NOMO-1 treated with dmso at 0.1 percent for 144 hours (cell line): ENCODE measurements around the gene PNLIP.

Source experiments
- DNase-seq: peaks from one replicate; lab custom pipeline; 2025; ENCODE audit not compliant: unreplicated experiment; lab: John Stamatoyannopoulos, UW

PNLIP gene

DNA sequence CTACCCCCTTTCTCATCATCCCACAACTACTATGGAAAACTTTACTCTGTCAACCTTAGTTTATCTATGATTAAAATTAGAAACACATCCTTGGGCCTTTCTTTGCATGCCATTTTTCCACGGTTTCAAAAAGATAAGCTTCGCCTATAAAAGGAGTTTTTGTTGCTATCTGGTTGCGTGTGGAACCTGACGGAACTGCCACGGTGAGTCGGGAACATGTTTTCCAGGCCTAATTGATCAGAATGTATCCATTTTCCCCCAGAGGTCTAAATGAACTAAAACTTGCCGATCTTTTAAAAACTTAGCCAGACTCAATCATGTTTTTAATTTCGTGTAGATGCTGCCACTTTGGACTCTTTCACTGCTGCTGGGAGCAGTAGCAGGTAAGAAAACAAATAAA is at the start of gene PNLIP:
PNLIP (plus strand) TSS at position 176 of the 400 bp plus-strand sequence; CDS start at position 338, 162 bp downstream.
- no peak for DNase-seq

DNA sequence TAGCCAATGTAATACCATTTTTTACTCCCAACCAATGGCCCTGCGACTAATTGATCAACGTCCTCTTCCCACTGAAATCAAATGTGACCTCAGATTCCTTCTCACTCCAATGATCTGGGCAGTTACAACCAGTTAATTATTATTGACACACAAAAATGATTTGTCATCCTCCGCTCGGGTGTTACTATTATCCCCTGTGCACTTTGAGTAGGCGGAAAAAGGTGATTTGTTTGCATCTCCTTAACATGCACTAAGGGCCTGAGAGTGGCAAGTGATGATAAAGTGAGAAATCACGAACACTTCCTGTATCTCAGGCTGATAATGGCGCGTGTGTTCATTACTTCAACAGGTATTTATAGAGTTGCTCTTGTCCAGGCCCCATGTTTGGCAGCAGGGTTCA is 40.9 kb upstream of the PNLIP start:
- DNase-seq: no peak

DNA sequence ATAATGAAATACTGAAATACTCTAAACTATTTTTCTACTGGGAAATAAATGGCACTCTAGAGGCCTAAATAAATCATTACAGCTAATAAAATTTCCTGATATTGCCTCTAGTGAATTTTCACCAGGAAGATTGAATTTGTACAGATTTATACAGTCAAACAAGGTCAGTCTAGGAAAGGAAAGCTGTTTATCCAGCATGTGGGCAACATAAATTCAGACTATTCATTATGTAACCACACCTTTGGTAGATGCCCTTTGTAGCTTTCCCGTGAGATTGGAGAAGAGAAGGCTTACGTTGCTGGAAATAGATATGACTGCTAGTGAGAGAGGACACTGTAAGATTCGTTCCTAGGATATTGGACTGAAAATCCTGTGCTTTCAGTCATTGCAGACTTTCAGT is 35.2 kb upstream of the PNLIP start:
- DNase-seq: no peak

DNA sequence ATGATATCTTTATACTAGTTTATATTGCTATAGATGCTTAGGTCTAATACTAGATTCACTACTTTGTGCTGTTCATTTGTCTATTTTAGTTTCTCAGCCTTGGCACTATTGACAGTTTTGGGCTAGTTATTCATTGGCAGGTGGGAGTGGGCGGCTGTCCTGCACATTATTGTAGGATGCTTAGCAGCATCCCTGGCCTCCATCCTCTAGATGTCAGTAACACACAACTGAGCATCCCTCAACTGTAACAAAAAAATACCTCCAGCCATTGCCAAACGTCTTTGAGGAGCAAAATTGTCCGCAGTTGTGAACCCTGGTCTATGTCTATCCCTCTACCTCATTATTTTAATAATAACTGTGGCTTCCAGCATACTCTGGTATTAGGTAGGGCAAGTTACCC is 34.4 kb upstream of the PNLIP start:
- no peak for DNase-seq

DNA sequence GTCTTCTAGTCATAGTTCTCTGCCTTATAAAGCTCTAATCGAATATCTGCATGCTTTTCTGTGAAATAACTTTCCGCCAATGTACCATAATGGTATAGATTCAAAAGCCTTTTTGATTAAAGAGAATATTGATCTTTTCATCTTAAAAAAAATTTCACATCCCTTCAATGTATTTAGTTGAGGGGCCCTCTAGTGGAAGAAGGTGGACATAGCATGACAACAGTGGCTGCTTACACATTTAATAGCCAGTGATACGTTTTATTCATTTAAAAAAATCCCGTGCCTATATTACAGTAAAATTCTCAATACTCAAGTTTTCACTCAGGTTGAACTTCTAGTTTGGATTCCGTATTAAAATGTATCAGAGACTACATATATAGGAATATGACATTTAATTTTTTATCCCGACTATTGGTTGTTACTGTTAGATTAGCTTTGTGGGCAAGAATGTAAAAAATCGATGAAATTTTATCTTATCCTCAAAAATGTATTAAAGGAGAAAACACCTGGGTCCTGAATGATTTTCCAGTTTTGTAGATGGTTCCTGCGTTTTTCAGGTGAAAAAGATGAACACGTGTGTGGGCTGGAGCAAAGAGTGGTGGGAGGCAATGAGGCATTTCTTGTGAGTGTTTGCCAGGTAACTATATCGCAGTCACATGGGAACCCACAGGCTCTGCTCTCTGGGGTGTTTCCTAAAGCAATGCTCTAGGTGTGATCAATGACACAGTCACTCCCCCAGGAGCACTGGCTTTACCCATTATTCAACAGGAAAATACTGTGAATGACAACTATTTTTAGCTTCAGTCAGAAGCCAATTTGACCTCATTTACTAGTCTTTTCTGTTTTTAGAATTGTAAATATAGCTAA is 24.1 kb upstream of the PNLIP start:
- no peak for DNase-seq

DNA sequence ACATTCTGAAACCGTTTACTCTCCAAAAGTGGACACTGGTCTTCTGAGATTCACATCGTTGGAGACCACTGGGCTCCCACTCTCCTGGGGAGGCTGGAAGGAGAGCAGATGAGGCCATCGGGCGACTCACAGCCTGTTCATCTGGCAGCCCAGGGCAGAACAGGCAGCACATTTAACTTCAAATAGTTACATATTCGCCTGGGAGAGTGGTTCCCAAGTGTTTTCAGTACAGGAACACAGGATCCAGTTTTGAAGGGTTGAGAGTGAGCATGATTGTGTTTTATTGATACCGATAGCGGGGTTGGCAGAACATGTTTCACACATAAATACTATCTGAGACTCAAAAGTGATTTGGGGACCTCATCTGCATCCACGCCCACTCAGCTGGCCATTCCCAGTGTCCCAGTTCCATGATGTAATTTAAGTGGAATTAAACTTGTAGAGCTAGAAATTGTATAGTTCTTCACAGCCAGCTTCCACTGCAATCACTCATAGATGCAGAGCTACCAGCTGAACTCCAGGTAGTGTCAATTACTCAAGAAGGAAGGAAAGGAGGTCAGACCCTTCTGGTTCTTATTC is 22.8 kb upstream of the PNLIP start:
- no peak for DNase-seq

DNA sequence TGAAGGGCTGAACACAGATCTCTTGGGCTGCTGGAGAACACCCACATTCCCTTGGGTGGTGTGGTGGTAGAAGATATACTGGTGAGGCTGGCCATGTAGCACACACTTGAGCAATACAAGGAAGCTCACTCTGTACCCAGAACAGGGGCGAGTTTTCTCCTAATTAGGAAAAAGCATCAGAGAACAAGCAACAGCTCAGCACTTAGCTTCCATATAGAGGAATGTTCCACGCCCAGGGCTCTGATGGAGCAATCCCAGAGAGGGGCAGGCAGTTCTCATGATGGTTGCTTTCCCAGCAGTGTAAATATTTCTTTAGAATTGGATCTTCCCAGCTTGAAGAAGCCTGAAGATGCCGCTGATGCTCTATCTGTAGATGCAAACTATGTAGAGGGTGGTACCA is 21.0 kb upstream of the PNLIP start:
- no peak for DNase-seq

DNA sequence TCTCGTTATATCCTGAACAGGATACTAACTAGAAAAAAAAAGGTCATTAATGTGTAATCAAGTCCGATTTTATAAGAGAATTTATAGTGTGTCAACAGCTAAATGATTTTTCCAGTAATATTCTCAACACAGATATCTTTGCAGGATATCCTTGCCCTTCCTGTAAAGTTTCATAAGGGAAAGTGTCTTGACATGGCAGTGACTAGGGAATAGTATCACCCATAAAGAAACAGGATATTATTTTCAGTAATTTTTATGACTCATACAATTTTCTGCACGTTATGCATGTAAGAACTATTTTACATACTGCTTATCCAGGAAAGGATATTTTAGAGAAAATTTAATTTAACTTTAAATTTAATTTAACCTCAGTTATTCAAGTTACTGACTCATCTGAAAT is 19.5 kb upstream of the PNLIP start:
- DNase-seq: no peak

DNA sequence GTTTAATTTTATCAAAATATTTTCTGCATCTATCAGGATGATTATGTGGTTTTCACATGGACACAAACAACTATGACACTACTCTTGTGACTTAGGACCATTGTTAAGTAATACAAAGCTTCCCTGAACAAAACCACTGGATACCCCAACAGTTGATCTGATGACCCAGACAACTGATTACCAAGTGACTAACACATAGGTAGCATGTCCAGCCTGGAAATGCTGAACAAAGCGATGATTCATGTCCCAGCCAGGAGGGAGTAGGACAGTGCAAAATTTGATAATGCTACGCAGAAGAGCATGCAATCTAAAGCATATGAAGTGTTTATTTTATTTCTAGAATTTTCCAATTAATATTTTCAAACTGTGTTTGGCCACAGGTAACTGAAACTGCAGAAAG is 8.9 kb upstream of the PNLIP start:
- DNase-seq: no peak

DNA sequence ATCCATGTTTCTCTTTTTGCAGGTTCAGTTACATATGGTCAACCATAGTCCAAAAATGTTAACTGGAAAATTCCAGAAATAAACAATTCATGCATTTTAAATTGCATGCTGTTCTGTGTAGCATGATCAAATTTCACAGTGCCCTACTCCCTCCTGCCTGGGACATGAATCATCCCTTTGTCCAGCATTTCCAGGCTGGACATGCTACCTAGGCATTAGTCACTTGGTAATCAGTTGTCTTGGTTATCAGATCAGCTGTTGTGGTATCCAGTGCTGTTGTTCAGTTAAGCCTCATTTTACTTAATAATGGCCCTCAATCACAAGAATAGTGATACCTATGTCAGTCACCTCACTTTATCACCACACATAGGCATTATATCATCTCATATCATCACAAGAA is 7.3 kb upstream of the PNLIP start:
- no peak for DNase-seq

DNA sequence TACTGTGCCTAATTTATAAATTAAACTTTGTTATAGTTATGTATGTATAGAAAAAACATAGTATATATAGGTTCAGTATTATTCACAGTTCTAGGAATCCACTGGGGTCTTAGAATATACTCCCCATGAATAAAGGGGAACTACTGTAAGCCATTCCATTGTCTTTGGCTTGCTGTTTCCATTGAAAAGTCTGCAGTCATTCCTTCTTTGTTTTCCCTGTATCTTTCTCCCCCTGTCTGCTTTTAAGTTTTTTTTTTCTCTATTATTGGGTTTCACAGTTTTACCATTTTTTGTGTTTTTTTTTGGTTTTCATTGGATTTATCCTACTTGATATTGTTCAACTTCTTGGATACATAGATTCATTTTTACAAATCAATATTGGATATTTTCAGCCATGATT is 6.7 kb upstream of the PNLIP start:
- no peak for DNase-seq

DNA sequence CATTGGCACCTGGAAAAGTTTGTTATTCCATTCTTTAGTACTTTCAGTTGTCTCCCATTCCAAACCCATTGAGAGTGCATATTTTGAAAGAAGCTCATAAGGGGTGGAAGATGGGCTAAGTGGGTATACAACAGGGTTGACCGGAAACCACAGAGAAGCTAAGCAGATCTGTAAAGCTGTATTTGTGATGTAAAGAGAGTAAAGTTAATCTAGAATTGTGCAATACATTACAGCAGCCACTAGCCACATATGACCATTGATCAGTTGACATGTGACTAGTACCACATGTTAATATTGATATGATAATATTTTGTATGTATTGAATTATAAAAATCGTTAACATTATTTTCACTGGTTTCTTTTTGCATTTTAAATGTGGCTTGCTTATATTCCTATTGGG is 4.9 kb upstream of the PNLIP start:
- no peak for DNase-seq

DNA sequence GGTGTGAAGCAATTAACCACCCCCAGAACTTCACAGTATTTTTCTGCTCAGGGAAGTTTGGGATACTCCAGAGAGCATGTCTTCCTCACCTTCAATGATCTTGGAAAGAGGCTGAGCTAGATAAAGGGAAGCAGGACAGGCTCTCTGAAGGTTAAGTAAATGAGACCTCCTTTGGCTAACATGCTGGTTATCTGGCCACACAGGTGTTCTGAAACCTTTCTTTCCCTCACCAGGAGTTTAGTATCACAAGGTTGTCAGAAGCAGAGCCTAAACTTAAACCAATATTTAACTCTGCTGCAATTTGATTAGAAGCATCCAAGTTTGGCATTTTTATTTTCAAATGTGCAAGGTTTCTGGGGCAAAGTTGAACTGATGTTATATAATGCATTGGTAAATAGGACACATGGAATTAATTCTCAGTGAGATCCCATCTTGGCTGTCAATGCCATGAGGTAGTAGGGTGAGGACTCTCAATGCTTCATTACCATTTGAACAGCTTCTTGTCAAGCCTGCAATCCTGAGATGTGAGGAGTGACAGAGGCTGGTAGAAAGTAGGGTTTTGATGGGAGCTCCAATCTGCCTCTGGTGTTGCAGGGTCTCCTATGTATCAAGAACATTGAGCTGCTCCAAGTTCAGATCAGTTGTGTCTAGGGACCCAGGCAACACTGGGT is 3.6 kb upstream of the PNLIP start:
- DNase-seq: no peak

DNA sequence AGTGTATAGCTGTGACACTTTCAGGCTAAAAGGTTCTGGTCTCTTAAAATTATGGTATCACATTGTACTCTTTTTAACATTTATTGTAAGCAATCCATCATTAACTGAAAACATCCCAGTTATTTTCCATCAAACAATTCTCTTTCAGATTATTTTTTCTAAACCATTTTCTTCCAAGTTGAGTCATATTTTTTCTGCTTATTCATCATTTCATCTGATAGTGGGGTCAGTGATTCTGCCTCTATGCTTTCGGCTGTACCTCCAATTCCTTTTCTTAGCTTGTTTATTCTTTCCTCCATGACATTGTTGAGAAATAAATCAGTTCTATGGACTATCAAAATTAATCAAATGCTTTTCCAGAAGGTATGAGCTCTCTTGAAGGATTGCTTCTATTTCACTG is 609 bp upstream of the PNLIP start:
- DNase-seq: no peak

DNA sequence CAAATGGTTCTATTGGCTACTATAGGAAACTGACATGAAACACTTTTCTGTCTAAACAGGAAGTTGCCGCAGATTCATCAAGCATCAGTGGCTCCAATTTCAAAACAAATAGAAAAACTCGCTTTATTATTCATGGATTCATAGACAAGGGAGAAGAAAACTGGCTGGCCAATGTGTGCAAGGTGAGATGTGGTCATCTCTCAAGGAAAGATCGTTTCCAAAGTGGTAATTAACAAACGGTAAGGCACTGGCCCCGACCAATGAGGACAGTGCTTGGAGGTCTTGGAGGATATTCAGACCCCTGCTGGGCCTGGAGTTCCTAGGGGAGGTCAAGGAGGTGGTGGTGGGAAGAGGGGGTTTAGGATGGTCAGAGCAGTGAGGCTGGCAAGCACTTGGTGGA is 2.6 kb downstream of the PNLIP start:
- no peak for DNase-seq

DNA sequence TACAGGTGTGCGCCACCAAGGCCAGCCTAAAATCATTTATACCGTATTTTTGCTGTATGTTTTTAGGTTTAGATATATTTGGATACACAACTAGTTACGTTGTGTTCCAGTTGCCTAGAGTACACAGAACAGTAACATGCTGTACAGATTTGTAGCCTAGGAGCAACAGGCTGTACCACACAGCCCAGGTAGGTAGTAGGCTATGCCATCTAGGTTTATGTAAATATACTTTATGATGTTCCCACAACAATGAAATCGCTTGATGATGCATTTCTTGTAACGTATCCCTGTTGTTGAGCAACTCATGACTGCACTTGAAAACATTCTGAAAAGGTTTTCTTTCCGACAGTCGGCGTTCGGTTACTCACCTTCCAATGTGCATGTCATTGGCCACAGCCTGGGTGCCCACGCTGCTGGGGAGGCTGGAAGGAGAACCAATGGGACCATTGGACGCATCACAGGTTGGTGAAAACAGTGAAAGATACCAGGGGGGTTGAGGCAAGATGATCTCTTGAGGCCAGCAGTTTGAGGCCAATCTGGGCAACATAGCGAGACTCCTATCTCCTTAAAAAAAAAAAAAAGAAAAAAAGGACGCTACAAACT is 7.7 kb downstream of the PNLIP start:
- DNase-seq: no peak

DNA sequence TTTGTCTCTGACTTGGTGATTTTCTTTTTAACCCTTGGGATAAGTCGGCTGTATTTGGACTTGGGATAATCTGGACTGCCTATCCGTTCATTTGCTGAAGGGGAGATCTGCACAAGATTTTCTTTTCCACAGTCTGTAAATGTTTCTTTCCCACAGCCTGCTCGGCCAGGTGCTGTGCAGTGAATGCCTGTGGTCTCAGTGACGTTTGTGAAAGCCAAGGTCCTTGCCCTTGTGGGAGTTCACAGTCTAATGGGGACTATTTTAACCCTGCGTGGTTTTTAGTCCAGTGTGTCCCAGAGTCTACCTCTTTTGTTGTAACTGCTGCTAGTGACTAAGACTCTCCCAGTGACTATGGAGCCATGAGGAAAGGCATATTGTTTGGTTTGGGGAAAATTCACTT is 8.9 kb downstream of the PNLIP start:
- no peak for DNase-seq

DNA sequence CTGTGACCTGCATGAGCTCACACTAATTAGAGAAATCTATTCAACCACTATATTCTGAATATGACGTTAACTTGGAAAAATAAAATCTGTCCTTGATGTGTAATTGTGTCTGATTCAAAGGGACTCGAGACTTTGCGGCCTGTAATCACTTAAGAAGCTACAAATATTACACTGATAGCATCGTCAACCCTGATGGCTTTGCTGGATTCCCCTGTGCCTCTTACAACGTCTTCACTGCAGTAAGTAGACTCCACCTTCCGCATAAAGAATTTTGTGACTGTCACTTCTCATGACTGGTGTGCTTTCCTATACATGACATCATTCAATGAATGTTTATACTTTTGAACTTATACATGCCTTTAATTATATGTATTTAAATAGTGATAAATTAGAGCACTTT is 10.1 kb downstream of the PNLIP start:
- DNase-seq: no peak

DNA sequence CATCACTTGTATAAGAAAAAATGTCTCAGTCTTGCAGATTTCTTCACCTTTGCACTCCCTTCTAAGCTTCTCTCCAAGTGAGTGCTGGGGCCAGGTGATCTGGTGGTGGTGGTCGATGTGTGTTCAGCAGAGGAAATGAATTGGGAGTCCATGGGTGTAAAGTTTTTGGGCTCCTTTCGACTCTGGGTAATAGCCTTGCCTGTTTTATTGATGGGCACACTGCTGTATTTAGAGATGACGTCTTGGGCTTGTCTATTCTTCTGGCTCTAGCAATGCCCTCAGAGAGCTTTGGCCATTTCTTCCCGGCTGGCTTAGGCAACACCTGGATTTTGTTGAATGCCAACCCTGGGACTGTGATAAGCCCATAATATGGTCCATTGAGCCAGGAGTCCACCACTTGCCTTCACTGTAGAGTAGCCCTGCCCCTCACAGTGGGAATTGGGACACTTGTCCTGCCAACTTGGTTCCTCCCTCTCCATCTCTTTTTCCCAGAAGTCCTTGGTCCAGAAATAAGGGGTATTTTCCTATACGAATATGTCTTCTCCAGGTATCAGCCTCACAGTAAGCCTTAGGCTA is 11.7 kb downstream of the PNLIP start:
- DNase-seq: no peak

DNA sequence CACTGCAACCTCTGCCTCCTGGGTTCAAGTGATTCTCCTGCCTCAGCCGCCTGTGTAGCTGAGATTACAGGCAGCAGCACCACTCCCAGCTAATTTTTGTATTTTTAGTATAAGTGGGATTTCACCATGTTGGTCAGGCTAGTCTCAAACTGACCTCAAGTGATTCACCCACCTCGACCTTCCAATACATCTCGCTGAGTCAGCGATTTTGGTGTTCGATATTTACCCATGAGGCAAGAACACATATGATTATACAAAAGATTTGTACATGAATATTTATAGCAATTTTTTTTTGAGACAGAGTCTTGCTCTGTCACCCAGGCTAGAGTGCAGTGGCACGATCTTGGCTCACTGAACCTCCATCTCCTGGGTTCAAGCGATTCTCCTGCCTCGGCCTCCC is 19.8 kb downstream of the PNLIP start:
- DNase-seq: no peak

DNA sequence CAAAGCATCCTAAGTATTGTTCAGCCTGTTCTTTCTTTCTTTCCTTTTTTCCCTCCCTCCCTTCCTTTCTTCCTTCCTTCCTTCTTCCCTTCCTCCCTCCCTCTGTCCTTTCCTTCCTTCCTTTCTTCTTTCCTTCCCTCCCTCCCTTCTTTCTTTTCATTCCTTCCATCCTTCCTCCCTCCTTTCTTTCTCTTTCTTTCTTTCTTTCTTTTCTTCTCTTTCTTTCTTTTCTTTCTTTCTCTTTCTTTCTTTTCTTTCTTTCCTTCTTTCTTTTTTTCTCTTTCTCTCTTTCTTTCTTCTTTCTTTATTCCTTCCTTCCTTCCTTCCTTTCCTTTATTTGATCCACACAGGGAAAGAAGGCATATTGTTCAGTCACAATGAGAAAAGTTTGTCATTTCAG is 21.2 kb downstream of the PNLIP start:
- no peak for DNase-seq

DNA sequence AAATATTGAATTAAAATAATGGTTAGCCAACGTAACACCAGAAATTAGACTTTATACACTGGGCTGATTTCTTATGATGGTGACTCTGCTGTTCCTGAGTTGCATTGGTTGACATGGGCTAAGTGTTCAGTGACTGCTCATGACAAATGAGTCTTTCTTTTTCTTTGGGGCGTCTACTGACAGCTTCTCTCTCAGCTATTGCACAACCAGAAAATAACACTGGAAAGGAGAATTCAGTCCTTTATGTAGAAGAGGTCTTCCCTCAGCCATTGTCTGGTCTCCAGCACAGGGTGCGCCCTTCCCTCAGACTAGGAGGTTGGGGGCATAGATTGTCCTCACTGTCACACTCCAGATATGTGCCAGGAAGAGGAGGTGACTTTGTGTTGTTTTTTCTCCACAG is 21.6 kb downstream of the PNLIP start:
- no peak for DNase-seq
